ENCODE results near the gene WDR18. TPM values are rescaled to one million over a fixed set of nuclear protein-coding genes. Genes with fewer than 3 reads are reported as not detected.

WDR18 gene
- total RNA-seq, 1 donor from 2014 or later, result 38.6 TPM

DNA sequence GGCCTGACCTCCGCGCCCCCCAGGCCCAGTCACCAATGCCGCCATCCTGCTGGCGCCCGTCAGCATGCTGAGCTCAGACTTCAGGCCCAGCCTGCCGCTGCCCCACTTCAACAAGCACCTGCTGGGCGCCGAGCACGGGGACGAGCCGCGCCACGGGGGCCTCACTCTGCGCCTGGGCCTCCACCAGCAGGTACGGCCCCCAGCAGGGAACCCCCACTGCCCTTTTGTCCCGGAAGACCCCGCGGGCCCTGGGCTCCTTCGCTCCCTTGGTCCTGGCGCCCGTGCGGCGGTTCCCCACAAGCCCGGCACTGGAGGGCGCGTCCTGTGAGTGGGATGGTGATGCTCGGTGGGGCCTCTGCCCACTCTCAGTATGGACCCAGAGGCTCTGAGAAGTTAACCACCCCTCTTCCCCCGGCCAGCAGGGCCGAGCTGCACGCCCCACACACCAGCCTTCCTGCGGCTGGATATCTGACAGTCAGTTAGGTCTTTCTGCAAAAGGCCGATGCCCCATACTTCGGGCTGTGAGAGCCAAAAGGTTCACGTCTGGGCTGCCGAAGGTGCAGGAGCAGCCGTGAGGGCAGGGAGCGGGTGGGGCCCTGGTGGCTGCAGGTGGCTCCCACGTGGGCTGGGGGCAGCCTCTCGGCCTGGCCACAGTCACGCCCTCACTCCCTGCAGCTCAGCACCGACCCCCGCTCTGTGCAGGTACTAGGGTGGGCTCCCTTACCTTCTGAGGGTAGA, 8.0 kb downstream of the WDR18 start:
- no peak for DNase-seq (ENCODE audit: low spot score)
- H3K27ac ChIP-seq, result no peak overlapping the region
- no peaks in the 10 kb centered on the region for H3K36me3 ChIP-seq
- H4K20me1 ChIP-seq (ENCODE audit: low read depth), result peaks cover 20% of the 10 kb centered on the region
- no peak overlapping the region for H3K4me3 ChIP-seq
- Mint-ChIP-seq H3K36me3 (peaks cover 6% of the 10 kb centered on the region), H3K9me3 (no peaks in the 10 kb centered on the region), H3K27ac (no peak overlapping the region), H3K4me3 (no peak overlapping the region), H3K27me3 (ENCODE audit: insufficient read depth, low read depth) (peaks cover 11% of the 10 kb centered on the region), H3K4me1 (peaks cover 4% of the 10 kb centered on the region)
- H3K4me2 ChIP-seq, result no peak overlapping the region
- H3K9ac ChIP-seq, result no peak overlapping the region
- no peak overlapping the region for H2AFZ ChIP-seq (replicated peaks)
- peaks cover 21% of the 10 kb centered on the region for H3K27me3 ChIP-seq
- no peaks in the 10 kb centered on the region for H3K9me3 ChIP-seq (ENCODE audit: low read depth)
- no peaks in the 10 kb centered on the region for H3K79me2 ChIP-seq (ENCODE audit: low read depth)
- TF ChIP-seq EZH2 (IDR thresholded peaks at IDR 0.05) (no peak), EZH2phosphoT487 (IDR thresholded peaks at IDR 0.05) (no peak)
- TF ChIP-seq, protein P1, sequence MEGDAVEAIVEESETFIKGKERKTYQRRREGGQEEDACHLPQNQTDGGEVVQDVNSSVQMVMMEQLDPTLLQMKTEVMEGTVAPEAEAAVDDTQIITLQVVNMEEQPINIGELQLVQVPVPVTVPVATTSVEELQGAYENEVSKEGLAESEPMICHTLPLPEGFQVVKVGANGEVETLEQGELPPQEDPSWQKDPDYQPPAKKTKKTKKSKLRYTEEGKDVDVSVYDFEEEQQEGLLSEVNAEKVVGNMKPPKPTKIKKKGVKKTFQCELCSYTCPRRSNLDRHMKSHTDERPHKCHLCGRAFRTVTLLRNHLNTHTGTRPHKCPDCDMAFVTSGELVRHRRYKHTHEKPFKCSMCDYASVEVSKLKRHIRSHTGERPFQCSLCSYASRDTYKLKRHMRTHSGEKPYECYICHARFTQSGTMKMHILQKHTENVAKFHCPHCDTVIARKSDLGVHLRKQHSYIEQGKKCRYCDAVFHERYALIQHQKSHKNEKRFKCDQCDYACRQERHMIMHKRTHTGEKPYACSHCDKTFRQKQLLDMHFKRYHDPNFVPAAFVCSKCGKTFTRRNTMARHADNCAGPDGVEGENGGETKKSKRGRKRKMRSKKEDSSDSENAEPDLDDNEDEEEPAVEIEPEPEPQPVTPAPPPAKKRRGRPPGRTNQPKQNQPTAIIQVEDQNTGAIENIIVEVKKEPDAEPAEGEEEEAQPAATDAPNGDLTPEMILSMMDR (IDR thresholded peaks at IDR 0.05), result no peak
- peaks cover 4% of the 10 kb centered on the region for H3K4me1 ChIP-seq
- peaks cover 15% of the 10 kb centered on the region for H3F3A ChIP-seq (ENCODE audit: low read depth)

DNA sequence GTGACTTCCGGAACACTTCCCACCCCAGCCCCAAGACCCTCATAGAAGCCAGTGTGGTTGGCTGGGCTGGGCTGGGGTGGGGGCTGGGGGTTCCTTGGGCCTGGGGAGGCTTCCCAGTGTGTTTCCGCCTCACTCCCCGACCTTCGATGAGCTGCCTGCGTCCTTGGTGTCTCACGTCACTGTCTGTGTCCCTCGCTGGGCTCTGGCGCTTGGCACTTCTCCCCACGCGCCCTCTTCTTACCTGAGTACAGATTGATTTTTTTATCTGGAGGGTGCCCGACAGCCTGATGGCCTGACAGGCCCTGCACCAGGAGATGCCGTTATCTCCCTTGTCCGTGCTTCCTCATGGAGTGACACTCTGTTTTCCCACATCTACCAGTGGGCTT, 8.5 kb downstream of the WDR18 start:
- Histone ChIP-seq H3K36me3 (no peaks in the 10 kb centered on the region), H3K79me2 (ENCODE audit: low read depth) (no peaks in the 10 kb centered on the region), H3K4me1 (peaks cover 4% of the 10 kb centered on the region), H3K27me3 (peaks cover 27% of the 10 kb centered on the region), H3K9me3 (ENCODE audit: low read depth) (no peaks in the 10 kb centered on the region), H3K27ac (no peak overlapping the region), H4K20me1 (ENCODE audit: low read depth) (peaks cover 24% of the 10 kb centered on the region), H3F3A (ENCODE audit: low read depth) (peaks cover 15% of the 10 kb centered on the region), H3K4me2 (no peak overlapping the region), H3K4me3 (no peak overlapping the region), H2AFZ (replicated peaks) (no peak overlapping the region), H3K9ac (no peak overlapping the region)
- H3K4me1 Mint-ChIP-seq, result peaks cover 4% of the 10 kb centered on the region
- no peak for TF ChIP-seq EZH2 (IDR thresholded peaks at IDR 0.05)
- no peak for TF ChIP-seq EZH2phosphoT487 (IDR thresholded peaks at IDR 0.05)
- TF ChIP-seq, protein P1 (IDR thresholded peaks at IDR 0.05), result no peak
- H3K27ac Mint-ChIP-seq, result no peak overlapping the region
- no peaks in the 10 kb centered on the region for H3K9me3 Mint-ChIP-seq
- peaks cover 15% of the 10 kb centered on the region for H3K27me3 Mint-ChIP-seq (ENCODE audit: insufficient read depth, low read depth)
- peak overlapping the region; percentile 46 for H3K4me3 Mint-ChIP-seq
- peaks cover 6% of the 10 kb centered on the region for H3K36me3 Mint-ChIP-seq
- DNase-seq (ENCODE audit: low spot score), result no peak

DNA sequence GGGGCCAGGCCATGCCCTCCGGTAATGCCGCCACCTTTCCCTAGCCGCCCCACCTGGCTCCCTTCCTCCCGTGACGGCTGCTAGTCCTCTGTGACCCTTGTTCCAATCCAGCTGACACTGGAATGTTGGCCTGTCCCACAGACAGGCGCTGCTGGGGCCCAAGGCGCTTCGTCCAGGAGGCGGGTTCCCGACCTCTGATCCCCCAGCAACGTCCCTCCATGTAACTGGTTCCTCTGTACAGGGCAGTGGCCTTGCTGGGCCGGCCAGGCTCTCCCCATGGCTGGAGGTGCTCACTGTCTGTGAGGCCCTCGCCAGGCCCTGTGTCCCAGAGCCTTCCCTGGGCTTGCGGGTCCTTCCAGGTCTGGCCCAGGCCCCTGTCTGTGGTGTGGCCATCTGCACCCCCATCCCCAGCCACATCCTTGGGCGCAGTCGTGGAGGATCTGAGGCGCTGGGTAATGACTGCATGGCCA, 9.3 kb downstream of the WDR18 start:
- Mint-ChIP-seq H3K4me1 (peaks cover 4% of the 10 kb centered on the region), H3K4me3 (no peak overlapping the region), H3K27ac (no peak overlapping the region), H3K9me3 (no peaks in the 10 kb centered on the region), H3K36me3 (peaks cover 6% of the 10 kb centered on the region), H3K27me3 (ENCODE audit: insufficient read depth, low read depth) (peaks cover 21% of the 10 kb centered on the region)
- Histone ChIP-seq H3K4me1 (peaks cover 4% of the 10 kb centered on the region), H3K4me2 (no peak overlapping the region), H3K27me3 (peaks cover 34% of the 10 kb centered on the region), H3K36me3 (no peaks in the 10 kb centered on the region), H3K9me3 (ENCODE audit: low read depth) (no peaks in the 10 kb centered on the region), H3K4me3 (no peak overlapping the region), H3K9ac (no peak overlapping the region), H2AFZ (replicated peaks) (no peak overlapping the region), H3F3A (ENCODE audit: low read depth) (peaks cover 15% of the 10 kb centered on the region), H4K20me1 (ENCODE audit: low read depth) (peaks cover 24% of the 10 kb centered on the region), H3K79me2 (ENCODE audit: low read depth) (no peaks in the 10 kb centered on the region), H3K27ac (no peak overlapping the region)
- TF ChIP-seq EZH2 (IDR thresholded peaks at IDR 0.05), result no peak
- TF ChIP-seq EZH2phosphoT487 (IDR thresholded peaks at IDR 0.05), result no peak
- TF ChIP-seq, protein P1 (IDR thresholded peaks at IDR 0.05), result no peak
- no peak for DNase-seq (ENCODE audit: low spot score)

Data from neural progenitor cell (in vitro differentiated cells).